HG03280 (cell line): ENCODE results near the gene TNIP1.

Experiments used
- ATAC-seq: cut with Tn5 transposase; IDR thresholded peaks from one replicate; pipeline ENCODE4 v1.9.1; 2021; ENCODE audit warnings: mild to moderate bottlenecking, moderate library complexity; ENCODE audit not compliant: unreplicated experiment

Gene TNIP1

GRCh38 chr5:151066920-151067319, 13.9 kb downstream of the TNIP1 start:
- no peak for ATAC-seq

- ATAC-seq = no peak
These were observed 15.2 kb downstream of the TNIP1 start for GRCh38 chr5:151065609-151066008.

GRCh38 chr5:151064916-151065499, 15.8 kb downstream of the TNIP1 start:
- no peak for ATAC-seq

- no peak for ATAC-seq
These were observed 17.5 kb downstream of the TNIP1 start for GRCh38 chr5:151063142-151063989.

- no peak for ATAC-seq
These were observed 18.3 kb downstream of the TNIP1 start for GRCh38 chr5:151062405-151063141.

- no peak for ATAC-seq
These were observed 20.1 kb downstream of the TNIP1 start for GRCh38 chr5:151060742-151061141.

GRCh38 chr5:151058891-151059489, 21.8 kb downstream of the TNIP1 start:
- no peak for ATAC-seq

- ATAC-seq = no peak
These were observed 22.5 kb downstream of the TNIP1 start for GRCh38 chr5:151058301-151058700.

GRCh38 chr5:151056379-151057325, 24.2 kb downstream of the TNIP1 start:
- no peak for ATAC-seq

- ATAC-seq = no peak
These were observed 25.5 kb downstream of the TNIP1 start for GRCh38 chr5:151055336-151055735.

- no peak for ATAC-seq
These were observed 26.1 kb downstream of the TNIP1 start for GRCh38 chr5:151054709-151055108.

GRCh38 chr5:151053796-151054462, 26.9 kb downstream of the TNIP1 start:
- ATAC-seq = no peak

- no peak for ATAC-seq
These were observed 28.0 kb downstream of the TNIP1 start for GRCh38 chr5:151052836-151053235.

GRCh38 chr5:151051931-151052608, 28.8 kb downstream of the TNIP1 start:
- ATAC-seq = no peak

GRCh38 chr5:151051066-151051930, 29.5 kb downstream of the TNIP1 start:
- ATAC-seq = peak; percentile 77

GRCh38 chr5:151048526-151048925, 32.3 kb downstream of the TNIP1 start:
- no peak for ATAC-seq

GRCh38 chr5:151047814-151048425, 32.9 kb downstream of the TNIP1 start:
- ATAC-seq = peak; percentile 47
